Transverse colon (tissue), 4 donors: Measurements from ENCODE around the gene COL6A1. TPM values are rescaled to one million over a fixed set of nuclear protein-coding genes. Genes with fewer than 3 reads are reported as not detected.

Source experiments
- DNase-seq: peaks from one replicate; pipeline ENCODE4 v3.0.0-alpha.2; 2019
- H3K27ac ChIP-seq, 4 donors: fragments of 200-600 bp; sonication (generic); 2 replicates each; pipeline ENCODE4 v1.5.1; 2016 to 2018; ENCODE audit warnings: inconsistent platforms in 4 of 4
- H3K27me3 ChIP-seq: fragments of 200-600 bp; sonication (generic); 2 replicates; pipeline ENCODE4 v1.5.1; 2017; ENCODE audit warnings: inconsistent platforms
- H3K36me3 ChIP-seq, 4 donors: fragments of 200-600 bp; sonication (generic); 2 replicates each; pipeline ENCODE4 v1.5.1; 2017 to 2019; ENCODE audit warnings: inconsistent platforms in 4 of 4
- H3K4me1 ChIP-seq, 4 donors: fragments of 200-600 bp; sonication (generic); 2 replicates each; pipeline ENCODE4 v1.5.1; 2017 to 2020; ENCODE audit warnings: inconsistent platforms in 4 of 4
- H3K4me3 ChIP-seq, 4 donors: fragments of 200-600 bp; sonication (generic); 1 replicate in 1 of 4; 2 replicates in 3 of 4; pipeline versions ENCODE4 v1.5.1 to v1.6.1; 2017 to 2019; ENCODE audit warnings: inconsistent platforms in 4 of 4
- H3K9me3 ChIP-seq, 2 donors: fragments of 200-600 bp; sonication (generic); 2 replicates each; pipeline ENCODE4 v1.5.1; 2017 to 2019; ENCODE audit warnings: inconsistent platforms in 2 of 2
- EP300 ChIP-seq: sonication (generic); formaldehyde crosslinking; IDR thresholded peaks from one replicate; pipeline ENCODE4 v1.6.1; 2017; ENCODE audit warnings: antibody characterized with exemption, low read depth
- POLR2A ChIP-seq: fragments of 450-650 bp; IDR thresholded peaks from one replicate; pipeline ENCODE4 v1.6.1; 2016; ENCODE audit warnings: antibody characterized with exemption, mild to moderate bottlenecking, moderate library complexity
- POLR2AphosphoS5 ChIP-seq, 3 donors: sonication (generic); formaldehyde crosslinking; IDR thresholded peaks; one replicate each; pipeline ENCODE4 v1.6.1; 2016; ENCODE audit warnings: antibody characterized with exemption in 3 of 3
- whole genome bisulfite sequencing, 2 donors: methylation state at CpG; one replicate each; pipeline ENCODE4 v1.1.5; 2018; ENCODE audit warnings: low coverage in 1 of 2; 5-methylcytosine and 5-hydroxymethylcytosine counted together
- in situ Hi-C, 4 donors: fragments of 200-750 bp; cut with MboI; loops; one replicate each; pipeline versions ENCODE4 v1.15.0 to v1.15.1; 2017; ENCODE audit warnings: low sequenced_read_pairs in 3 of 4, low pct_ligation_motif_present in 1 of 4, low pct_unique_long_range_greater_than_20kb in 1 of 4
- intact Hi-C: fragments of 100-400 bp; cut with DNase I; formaldehyde crosslinking; loops from one replicate; pipeline ENCODE4 v1.15.1; 2023; ENCODE audit warnings: low total_unique reads
- total RNA-seq, 4 donors: library from RNA; depleted of rRNA; stranded (reverse); fragments of >200 nt; gene quantifications; one replicate each; pipeline ENCODE4 v1.1.0, GENCODE V29; 2016
- TF ChIP-seq, protein P1 (sequence below), 5 experiments: fragments of 200-600 bp in 3 of 5; fragments of 450-650 bp in 2 of 5; sonication (generic) in 3 of 5; IDR thresholded peaks; 1 replicate in 2 of 5; 2 replicates in 3 of 5; pipeline ENCODE4 v1.5.1; 2016 to 2017; ENCODE audit warnings: antibody characterized with exemption in 5 of 5, inconsistent platforms in 3 of 5, mild to moderate bottlenecking in 2 of 5, moderate library complexity in 1 of 5

The COL6A1 gene
- total RNA-seq, 4 donors from 2014 or later: 166 to 580 (median 346) TPM

DNA sequence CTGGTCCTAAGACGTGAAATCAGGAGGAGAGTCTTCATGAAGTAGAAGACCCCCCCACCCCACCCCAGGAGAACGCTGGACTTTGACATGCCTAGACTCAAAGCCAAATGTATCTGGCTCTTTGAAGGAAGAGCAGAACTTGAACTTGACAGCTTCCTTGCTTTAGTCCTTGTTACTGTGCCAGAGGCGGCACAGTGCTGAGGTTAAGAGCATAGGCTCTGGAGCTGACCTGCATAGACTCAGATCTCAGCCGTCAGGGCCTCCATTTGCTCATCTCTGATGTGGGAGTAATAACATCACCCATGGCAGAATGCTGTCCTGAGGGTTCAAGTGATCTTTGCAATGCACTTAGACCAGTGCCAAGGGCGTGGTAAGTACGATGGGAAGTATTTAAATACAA lies 39.0 kb downstream of the COL6A1 start:
- whole genome bisulfite sequencing, 2 donors: 42 to 74% methylated on average over 2 to 6 of the region's 6 CpGs
- Histone ChIP-seq H3K36me3 (no peaks in the 10 kb centered on the region), H3K4me3 (no peak overlapping the region), H3K27me3 (no peaks in the 10 kb centered on the region), H3K4me1 (peaks cover 13 to 42% (median 15%) of the 10 kb centered on the region in 4 donors), H3K27ac (peak overlapping the region in 3 of 4 donors; percentile 76 to 90 (median 86)), H3K9me3 (no peaks in the 10 kb centered on the region)
- intact Hi-C loops: loop anchor here (10.0 kb wide), 1 partner anchor 46 kb away; no protein-coding TSS in a partner anchor
- TF ChIP-seq EP300 (no peak), POLR2AphosphoS5 (IDR thresholded peaks at IDR 0.05) (no peak), POLR2A (no peak)
- TF ChIP-seq, protein P1, sequence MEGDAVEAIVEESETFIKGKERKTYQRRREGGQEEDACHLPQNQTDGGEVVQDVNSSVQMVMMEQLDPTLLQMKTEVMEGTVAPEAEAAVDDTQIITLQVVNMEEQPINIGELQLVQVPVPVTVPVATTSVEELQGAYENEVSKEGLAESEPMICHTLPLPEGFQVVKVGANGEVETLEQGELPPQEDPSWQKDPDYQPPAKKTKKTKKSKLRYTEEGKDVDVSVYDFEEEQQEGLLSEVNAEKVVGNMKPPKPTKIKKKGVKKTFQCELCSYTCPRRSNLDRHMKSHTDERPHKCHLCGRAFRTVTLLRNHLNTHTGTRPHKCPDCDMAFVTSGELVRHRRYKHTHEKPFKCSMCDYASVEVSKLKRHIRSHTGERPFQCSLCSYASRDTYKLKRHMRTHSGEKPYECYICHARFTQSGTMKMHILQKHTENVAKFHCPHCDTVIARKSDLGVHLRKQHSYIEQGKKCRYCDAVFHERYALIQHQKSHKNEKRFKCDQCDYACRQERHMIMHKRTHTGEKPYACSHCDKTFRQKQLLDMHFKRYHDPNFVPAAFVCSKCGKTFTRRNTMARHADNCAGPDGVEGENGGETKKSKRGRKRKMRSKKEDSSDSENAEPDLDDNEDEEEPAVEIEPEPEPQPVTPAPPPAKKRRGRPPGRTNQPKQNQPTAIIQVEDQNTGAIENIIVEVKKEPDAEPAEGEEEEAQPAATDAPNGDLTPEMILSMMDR (IDR thresholded peaks at IDR 0.05): no peak
- in situ Hi-C loops: no loop called here
- no peak for DNase-seq

DNA sequence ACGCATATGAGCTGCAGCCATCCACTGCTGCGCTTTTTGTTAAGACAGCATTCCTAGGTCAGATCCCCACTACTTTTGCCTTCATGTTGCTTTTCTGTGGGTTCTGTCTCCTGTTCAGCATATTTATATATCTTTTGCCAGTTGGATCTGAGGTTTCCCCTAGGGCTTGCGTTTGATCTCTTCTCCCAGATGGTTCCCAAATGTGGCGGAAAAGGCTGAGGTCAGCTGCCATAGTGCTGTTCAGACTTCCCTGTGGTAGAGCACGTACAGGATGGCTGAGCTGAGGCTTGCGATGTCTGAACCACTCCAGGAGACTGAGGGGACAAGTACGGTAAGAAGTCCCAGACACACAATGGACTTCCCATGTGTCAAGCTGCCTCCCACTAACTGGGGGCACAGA lies 39.8 kb downstream of the COL6A1 start:
- no peak overlapping the region for H3K4me3 ChIP-seq
- no peaks in the 10 kb centered on the region for H3K36me3 ChIP-seq
- peak overlapping the region; percentile 82 to 90 (median 86) for H3K27ac ChIP-seq
- 76 to 90% methylated on average over 2 to 7 of the region's 7 CpGs for WGBS, 2 donors
- H3K27me3 ChIP-seq: no peaks in the 10 kb centered on the region
- no peaks in the 10 kb centered on the region for H3K9me3 ChIP-seq
- TF ChIP-seq EP300 (no peak), POLR2AphosphoS5 (IDR thresholded peaks at IDR 0.05) (no peak), POLR2A (no peak)
- TF ChIP-seq, protein P1 (IDR thresholded peaks at IDR 0.05): no peak
- no peak for DNase-seq
- in situ Hi-C loops: no loop called here
- peaks cover 13 to 46% (median 15%) of the 10 kb centered on the region in 4 donors for H3K4me1 ChIP-seq
- intact Hi-C loops: loop anchor here (10.0 kb wide), 1 partner anchor 47 kb away; no protein-coding TSS in a partner anchor

DNA sequence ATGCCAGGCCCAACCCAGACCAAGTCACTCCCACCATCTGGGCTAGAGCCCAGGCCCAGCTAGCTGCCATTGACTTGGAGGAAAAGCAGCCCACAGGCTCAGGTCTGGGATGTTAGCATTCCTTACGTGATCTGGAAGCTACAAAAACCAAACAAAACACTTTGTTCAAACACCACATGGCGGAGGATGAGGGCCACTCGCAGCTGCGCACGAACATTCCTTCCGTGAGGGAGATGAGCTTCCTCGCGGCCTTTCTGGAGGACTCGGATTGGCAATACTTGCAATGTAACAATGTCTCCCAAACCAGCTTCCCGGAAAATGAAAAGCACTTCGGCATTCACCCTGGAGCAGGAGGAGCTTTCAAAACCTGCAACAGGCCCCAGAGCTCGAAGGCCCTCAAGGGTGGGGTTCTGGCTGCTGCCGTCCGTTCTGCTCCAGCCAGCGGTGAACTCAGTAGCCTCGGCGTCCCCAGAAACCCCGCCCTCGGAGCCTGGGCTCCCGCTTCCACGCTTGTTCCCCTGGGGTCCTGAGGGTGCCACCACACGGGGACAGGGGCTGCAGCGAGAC lies 40.5 kb downstream of the COL6A1 start:
- peak; percentile 45 for DNase-seq
- WGBS, 2 donors: 72% methylated on average over 23 of the region's 23 CpGs; no CpG with 5 or more reads in 1 of the 2 donors
- peaks cover 15 to 46% (median 15%) of the 10 kb centered on the region in 4 donors for H3K4me1 ChIP-seq

More for the DNA sequence above, 40.5 kb downstream of the COL6A1 start:
- Histone ChIP-seq H3K27ac (peak overlapping the region; percentile 82 to 90 (median 86)), H3K27me3 (no peaks in the 10 kb centered on the region), H3K4me3 (no peak overlapping the region), H3K36me3 (no peaks in the 10 kb centered on the region), H3K9me3 (no peaks in the 10 kb centered on the region)
- TF ChIP-seq, protein P1 (IDR thresholded peaks at IDR 0.05): no peak
- TF ChIP-seq POLR2AphosphoS5 (IDR thresholded peaks at IDR 0.05) (peak; percentile 71 to 90 (median 79)), EP300 (peak; percentile 90)
- in situ Hi-C loops (no loop called here), intact Hi-C loops (loop anchor here (10.0 kb wide), 1 partner anchor 47 kb away; no protein-coding TSS in a partner anchor)
